HG02610 (cell line): ENCODE results near the gene TYW5.

ENCODE experiments used
- ATAC-seq: cut with Tn5 transposase; IDR thresholded peaks from one replicate; pipeline ENCODE4 v1.9.1; 2021; ENCODE audit warnings: mild to moderate bottlenecking, moderate library complexity; ENCODE audit not compliant: unreplicated experiment

TYW5 gene

GRCh38 chr2:199975273-199975895 is 20.1 kb upstream of the TYW5 start:
- no peak for ATAC-seq

GRCh38 chr2:199973703-199974102 is 18.4 kb upstream of the TYW5 start:
- no peak for ATAC-seq

- ATAC-seq = no peak
These were observed 16.9 kb upstream of the TYW5 start for GRCh38 chr2:199972088-199972626.

- no peak for ATAC-seq
These were observed 12.8 kb upstream of the TYW5 start for GRCh38 chr2:199968126-199968525.

- ATAC-seq = no peak
These were observed 11.7 kb upstream of the TYW5 start for GRCh38 chr2:199966976-199967375.

- ATAC-seq = no peak
These were observed 11.1 kb upstream of the TYW5 start for GRCh38 chr2:199966405-199966804.

- peak; percentile 85 for ATAC-seq
These were observed 6.9 kb upstream of the TYW5 start for GRCh38 chr2:199962203-199962602.

GRCh38 chr2:199958014-199958413 is 2.7 kb upstream of the TYW5 start:
- ATAC-seq = no peak

GRCh38 chr2:199956062-199956380 is 730 bp upstream of the TYW5 start:
- ATAC-seq = no peak

- ATAC-seq = peak; percentile 65
These were observed 318 bp downstream of the TYW5 start for GRCh38 chr2:199955007-199955338.

GRCh38 chr2:199951023-199951422 is 4.3 kb downstream of the TYW5 start:
- no peak for ATAC-seq

GRCh38 chr2:199950396-199950795 is 4.9 kb downstream of the TYW5 start:
- no peak for ATAC-seq

- no peak for ATAC-seq
These were observed 8.5 kb downstream of the TYW5 start for GRCh38 chr2:199946836-199947235.

- ATAC-seq = no peak
These were observed 9.1 kb downstream of the TYW5 start for GRCh38 chr2:199946196-199946595.

GRCh38 chr2:199943373-199943772 is 11.9 kb downstream of the TYW5 start:
- no peak for ATAC-seq

- peak; percentile 46 for ATAC-seq
These were observed 14.9 kb downstream of the TYW5 start for GRCh38 chr2:199940373-199940772.

GRCh38 chr2:199936554-199936953 is 18.7 kb downstream of the TYW5 start:
- no peak for ATAC-seq

GRCh38 chr2:199933466-199933865 is 21.8 kb downstream of the TYW5 start:
- ATAC-seq = no peak

GRCh38 chr2:199932312-199932855 is 22.9 kb downstream of the TYW5 start:
- no peak for ATAC-seq

- ATAC-seq = no peak
These were observed 26.0 kb downstream of the TYW5 start for GRCh38 chr2:199929262-199929661.

GRCh38 chr2:199928626-199929025 is 26.7 kb downstream of the TYW5 start:
- no peak for ATAC-seq

- no peak for ATAC-seq
These were observed 27.1 kb downstream of the TYW5 start for GRCh38 chr2:199928226-199928625.

- ATAC-seq = no peak
These were observed 28.5 kb downstream of the TYW5 start for GRCh38 chr2:199926806-199927205.
